K562 (cell line): ENCODE measurements around the gene PROK1. TPM values are rescaled to one million over a fixed set of nuclear protein-coding genes. Genes with fewer than 3 reads are reported as not detected.
A peak's percentile ranks its signal among the peaks of the same experiment; 100 is the strongest.

ENCODE experiments used
- KDM4B ChIP-seq, 2 experiments: fragments of 450-650 bp in 1 of 2; sonication (generic) in 1 of 2; IDR thresholded peaks; 2 replicates each; pipeline ENCODE4 v1.6.1; 2016 to 2017; ENCODE audit warnings: borderline replicate concordance in 2 of 2, antibody characterized with exemption in 1 of 2, low read depth in 1 of 2, mild to moderate bottlenecking in 1 of 2
- MED1 ChIP-seq: sonication (generic); formaldehyde crosslinking; IDR thresholded peaks from 2 replicates; pipeline ENCODE4 v1.8.1; 2023; ENCODE audit warnings: missing genetic modification reagents, borderline replicate concordance
- NEUROD1 ChIP-seq: fragments of 150-350 bp; IDR thresholded peaks from 2 replicates; pipeline ENCODE4 v1.6.1; 2014; ENCODE audit warnings: borderline replicate concordance, low read length, low read depth; ENCODE audit not compliant: partially characterized antibody
- PTRF ChIP-seq: fragments of 450-650 bp; IDR thresholded peaks from 2 replicates; pipeline ENCODE4 v1.6.1; 2016; ENCODE audit warnings: mild to moderate bottlenecking, missing genetic modification characterization, missing compliant biosample characterization
- TRIM28 ChIP-seq: fragments of 450-650 bp; IDR thresholded peaks from 2 replicates; pipeline ENCODE4 v1.6.1; 2017
- XRCC3 ChIP-seq: fragments of 450-650 bp; IDR thresholded peaks from 2 replicates; pipeline ENCODE4 v1.6.1; 2017; ENCODE audit warnings: mild to moderate bottlenecking, moderate library complexity
- ZBTB40 ChIP-seq, 2 experiments: fragments of 450-650 bp in 1 of 2; sonication (generic) in 1 of 2; formaldehyde crosslinking in 1 of 2; IDR thresholded peaks; 2 replicates each; pipeline versions ENCODE4 v1.7.1 to v1.9.0; 2016 to 2022; ENCODE audit warnings: inconsistent platforms in 1 of 2, mild to moderate bottlenecking in 1 of 2, missing genetic modification reagents in 1 of 2
- ZNF507 ChIP-seq: conservative IDR thresholded peaks from 2 replicates; pipeline ENCODE4 v1.6.1; 2017; ENCODE audit warnings: missing genetic modification characterization, missing compliant biosample characterization
- polyA plus RNA-seq, 8 experiments: library from polyadenylated mRNA; depleted of rRNA in 4 of 8; stranded (reverse) in 5 of 8; unstranded in 3 of 8; fragments of >200 nt; fragmentation: Nextera tagmentation in 2 of 8; fragmentation: Illumina TruSeq in 1 of 8; extraction: Ambion mirVana in 2 of 8; extraction: Trizol in 1 of 8; gene quantifications; 2 replicates each; pipeline versions ENCODE4 v1.2.1 to v1.2.3, GENCODE V29; 2011 to 2014; ENCODE audit warnings: inconsistent platforms in 1 of 8, missing spikeins in 1 of 8
- total RNA-seq, 7 experiments: library from RNA; depleted of rRNA in 6 of 7; stranded (reverse); fragments of >200 nt in 6 of 7; fragmentation: Illumina TruSeq in 2 of 7; extraction: Trizol in 2 of 7; gene quantifications; 2 replicates each; pipeline versions ENCODE4 v1.2.1 to v1.2.3, GENCODE V29; 2011 to 2021; ENCODE audit warnings: low replicate concordance in 1 of 7
- TF ChIP-seq, protein P1 (sequence below): IDR thresholded peaks from 2 replicates; pipeline ENCODE4 v1.6.1; 2012; ENCODE audit warnings: low read depth, low read length, improper control_type of control experiment, borderline replicate concordance
- TF ChIP-seq, protein P2 (sequence below): fragments of 450-650 bp; IDR thresholded peaks from 2 replicates; pipeline ENCODE4 v1.6.1; 2017; ENCODE audit warnings: antibody characterized with exemption, mild to moderate bottlenecking
- TF ChIP-seq, protein P3 (sequence below): sonication (generic); formaldehyde crosslinking; IDR thresholded peaks from 2 replicates; pipeline ENCODE4 v1.8.0; 2022; ENCODE audit warnings: mild to moderate bottlenecking, low read depth, missing genetic modification reagents

Gene PROK1
- total and polyA plus RNA-seq, 9 of the 15 experiments (the other 6 are each of a cell fraction or from before 2014, with no cell fraction given): 0.15 TPM; not detected in 8

DNA sequence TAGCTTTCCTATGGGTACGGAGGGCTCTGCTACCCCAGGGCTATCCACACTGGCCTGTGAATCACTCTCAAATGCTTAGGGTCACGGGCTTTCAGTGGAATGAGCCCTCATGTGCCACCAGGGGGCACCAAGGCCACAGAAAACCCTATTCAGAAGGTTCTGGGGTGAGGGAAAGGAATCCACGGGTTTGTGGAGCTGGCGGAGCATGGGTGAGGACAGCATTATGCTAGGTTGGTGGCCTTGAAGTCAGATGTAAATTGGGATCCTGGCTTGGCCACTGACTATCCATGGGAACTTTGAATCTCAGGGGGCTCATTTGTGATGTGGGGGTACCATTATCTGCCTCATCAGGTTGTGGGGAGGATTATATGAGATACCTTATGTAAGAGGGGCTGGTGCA is 38.4 kb upstream of the PROK1 start (continued):
- TF ChIP-seq, protein P1, sequence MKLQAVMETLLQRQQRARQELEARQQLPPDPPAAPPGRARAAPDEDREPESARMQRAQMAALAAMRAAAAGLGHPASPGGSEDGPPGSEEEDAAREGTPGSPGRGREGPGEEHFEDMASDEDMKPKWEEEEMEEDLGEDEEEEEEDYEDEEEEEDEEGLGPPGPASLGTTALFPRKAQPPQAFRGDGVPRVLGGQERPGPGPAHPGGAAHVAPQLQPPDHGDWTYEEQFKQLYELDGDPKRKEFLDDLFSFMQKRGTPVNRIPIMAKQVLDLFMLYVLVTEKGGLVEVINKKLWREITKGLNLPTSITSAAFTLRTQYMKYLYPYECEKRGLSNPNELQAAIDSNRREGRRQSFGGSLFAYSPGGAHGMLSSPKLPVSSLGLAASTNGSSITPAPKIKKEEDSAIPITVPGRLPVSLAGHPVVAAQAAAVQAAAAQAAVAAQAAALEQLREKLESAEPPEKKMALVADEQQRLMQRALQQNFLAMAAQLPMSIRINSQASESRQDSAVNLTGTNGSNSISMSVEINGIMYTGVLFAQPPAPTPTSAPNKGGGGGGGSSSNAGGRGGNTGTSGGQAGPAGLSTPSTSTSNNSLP: 0 out of 2 replicates have a peak, but pooled peaks have one; percentile 46
- TF ChIP-seq PTRF (tag) (no peak), KDM4B (IDR thresholded peaks at IDR 0.05; ENCODE audit: borderline replicate concordance in 2 of 2, low read depth in 1 of 2) (no peak), TRIM28 (peak; percentile 64; the same call in 1 of the 2 replicates), ZBTB40 (IDR thresholded peaks at IDR 0.05) (peak; percentile 27; the same call in 1 of the 2 replicates), ZBTB40 (CRISPR knock-in tag; IDR thresholded peaks at IDR 0.05) (no peak), NEUROD1 (peak; percentile 57), XRCC3 (no peak), MED1 (CRISPR knock-in tag) (no peak), ZNF507 (tag) (no peak)
- TF ChIP-seq, protein P2, sequence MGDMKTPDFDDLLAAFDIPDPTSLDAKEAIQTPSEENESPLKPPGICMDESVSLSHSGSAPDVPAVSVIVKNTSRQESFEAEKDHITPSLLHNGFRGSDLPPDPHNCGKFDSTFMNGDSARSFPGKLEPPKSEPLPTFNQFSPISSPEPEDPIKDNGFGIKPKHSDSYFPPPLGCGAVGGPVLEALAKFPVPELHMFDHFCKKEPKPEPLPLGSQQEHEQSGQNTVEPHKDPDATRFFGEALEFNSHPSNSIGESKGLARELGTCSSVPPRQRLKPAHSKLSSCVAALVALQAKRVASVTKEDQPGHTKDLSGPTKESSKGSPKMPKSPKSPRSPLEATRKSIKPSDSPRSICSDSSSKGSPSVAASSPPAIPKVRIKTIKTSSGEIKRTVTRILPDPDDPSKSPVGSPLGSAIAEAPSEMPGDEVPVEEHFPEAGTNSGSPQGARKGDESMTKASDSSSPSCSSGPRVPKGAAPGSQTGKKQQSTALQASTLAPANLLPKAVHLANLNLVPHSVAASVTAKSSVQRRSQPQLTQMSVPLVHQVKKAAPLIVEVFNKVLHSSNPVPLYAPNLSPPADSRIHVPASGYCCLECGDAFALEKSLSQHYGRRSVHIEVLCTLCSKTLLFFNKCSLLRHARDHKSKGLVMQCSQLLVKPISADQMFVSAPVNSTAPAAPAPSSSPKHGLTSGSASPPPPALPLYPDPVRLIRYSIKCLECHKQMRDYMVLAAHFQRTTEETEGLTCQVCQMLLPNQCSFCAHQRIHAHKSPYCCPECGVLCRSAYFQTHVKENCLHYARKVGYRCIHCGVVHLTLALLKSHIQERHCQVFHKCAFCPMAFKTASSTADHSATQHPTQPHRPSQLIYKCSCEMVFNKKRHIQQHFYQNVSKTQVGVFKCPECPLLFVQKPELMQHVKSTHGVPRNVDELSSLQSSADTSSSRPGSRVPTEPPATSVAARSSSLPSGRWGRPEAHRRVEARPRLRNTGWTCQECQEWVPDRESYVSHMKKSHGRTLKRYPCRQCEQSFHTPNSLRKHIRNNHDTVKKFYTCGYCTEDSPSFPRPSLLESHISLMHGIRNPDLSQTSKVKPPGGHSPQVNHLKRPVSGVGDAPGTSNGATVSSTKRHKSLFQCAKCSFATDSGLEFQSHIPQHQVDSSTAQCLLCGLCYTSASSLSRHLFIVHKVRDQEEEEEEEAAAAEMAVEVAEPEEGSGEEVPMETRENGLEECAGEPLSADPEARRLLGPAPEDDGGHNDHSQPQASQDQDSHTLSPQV: peak; percentile 65; the same call in 1 of the 2 replicates
- TF ChIP-seq, protein P3, sequence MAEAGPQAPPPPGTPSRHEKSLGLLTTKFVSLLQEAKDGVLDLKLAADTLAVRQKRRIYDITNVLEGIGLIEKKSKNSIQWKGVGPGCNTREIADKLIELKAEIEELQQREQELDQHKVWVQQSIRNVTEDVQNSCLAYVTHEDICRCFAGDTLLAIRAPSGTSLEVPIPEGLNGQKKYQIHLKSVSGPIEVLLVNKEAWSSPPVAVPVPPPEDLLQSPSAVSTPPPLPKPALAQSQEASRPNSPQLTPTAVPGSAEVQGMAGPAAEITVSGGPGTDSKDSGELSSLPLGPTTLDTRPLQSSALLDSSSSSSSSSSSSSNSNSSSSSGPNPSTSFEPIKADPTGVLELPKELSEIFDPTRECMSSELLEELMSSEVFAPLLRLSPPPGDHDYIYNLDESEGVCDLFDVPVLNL (CRISPR knock-in tag): peak; percentile 48; the same call in 1 of the 2 replicates
